Brain pericyte (primary cell): ENCODE measurements around the gene FAF1.
"Not testable (repeated sequence)": the region's sequence is repeated elsewhere in the genome, so short reads cannot be mapped to it uniquely, and the experiment has no call there.

Experiments used
- DNase-seq: peaks from one replicate; pipeline ENCODE4 v3.0.0-alpha.2; 2012; ENCODE audit warnings: low read depth, low spot score

The FAF1 gene

DNA sequence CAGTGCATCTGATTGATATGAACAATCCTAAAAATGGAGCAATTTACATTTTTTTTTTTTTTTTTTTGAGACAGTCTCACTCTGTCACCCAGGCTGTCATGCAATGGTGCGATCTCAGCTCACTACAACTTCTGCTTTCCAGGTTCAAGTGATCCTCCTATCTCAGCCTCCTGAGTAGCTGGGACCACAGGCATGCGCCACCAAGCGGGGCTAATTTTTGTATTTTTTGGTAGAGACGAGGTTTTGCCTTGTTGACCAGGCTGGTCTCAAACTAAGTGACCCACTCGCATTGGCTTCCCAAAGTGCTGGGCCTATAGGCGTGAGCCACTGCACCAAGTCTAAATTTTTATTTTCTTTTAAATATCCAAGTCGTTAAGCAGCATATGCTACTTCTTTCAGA, 109.0 kb downstream of the FAF1 start:
- DNase-seq: no peak

DNA sequence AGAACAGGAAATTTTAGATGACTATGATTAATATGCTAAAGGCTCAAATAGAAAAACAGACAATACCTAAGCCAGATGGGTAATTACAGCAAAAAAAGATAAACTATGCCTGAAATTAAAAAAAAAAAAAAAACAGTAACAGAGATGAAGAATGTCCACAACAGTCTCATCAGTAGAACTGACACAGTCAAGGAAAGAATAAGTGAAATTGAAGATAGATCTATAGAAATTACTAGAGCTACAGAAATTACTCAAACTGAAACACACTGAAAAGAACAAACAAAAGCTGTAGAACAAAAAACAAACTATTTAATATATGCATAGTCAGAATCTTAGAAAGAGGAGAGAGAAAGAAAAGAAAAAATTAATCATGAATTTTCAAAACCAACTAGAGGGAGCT, 112.8 kb downstream of the FAF1 start:
- no peak for DNase-seq

DNA sequence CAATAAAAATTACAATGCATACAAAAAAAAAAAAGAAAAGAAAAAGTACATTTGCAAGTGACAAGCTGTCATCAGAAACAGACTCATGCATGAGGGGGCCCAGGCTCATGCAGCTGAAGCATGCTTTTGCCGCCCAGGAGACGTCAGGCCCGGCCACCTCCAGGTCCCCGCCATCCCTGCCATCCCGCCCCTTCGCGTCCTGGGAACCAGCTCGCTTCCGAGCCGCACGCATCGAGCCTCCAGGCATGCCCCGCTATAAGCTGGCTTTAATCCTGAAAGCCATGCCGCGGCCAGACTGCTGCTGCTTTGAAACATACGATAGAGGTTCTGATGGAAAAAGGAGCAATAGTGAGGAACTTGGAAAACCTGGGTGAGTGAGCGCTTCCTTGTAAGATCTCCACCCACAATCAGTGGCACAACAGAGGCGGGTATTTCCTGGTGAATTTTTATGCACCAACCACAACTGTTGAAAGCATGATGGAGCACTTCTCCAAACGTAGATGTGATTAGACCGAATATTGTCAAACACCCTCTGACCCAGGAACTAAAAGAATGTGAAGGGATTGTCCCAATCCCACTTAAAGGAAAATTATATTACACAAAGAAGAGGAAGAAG, 113.7 kb downstream of the FAF1 start:
- DNase-seq: no peak

DNA sequence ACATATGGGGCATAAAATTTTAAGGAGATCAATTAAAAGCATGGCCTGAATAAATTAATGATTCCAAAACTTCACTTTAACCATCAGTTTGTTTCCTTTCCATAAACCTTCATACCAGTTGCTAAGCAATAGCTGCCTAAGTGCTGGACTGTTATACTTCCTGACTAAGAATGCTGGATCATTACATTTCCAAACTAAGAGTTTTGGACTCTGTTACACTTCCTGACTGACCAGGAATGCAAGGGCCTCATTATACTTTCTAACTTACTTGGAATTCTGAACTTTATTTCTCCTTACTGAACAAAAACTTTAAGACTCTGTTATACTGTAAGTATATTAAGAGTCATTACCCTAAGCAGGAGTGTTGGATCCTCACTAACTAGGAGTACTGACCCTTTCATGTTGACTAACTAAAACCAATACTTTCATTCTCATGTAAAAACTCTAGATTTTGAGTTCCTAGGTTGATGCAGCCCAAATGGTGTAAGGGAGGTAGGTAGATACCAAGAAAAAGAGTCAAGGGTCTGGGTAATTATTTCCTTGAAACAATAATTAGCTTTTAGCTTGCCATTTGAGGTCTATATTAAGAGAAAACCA, 118.2 kb downstream of the FAF1 start:
- no peak for DNase-seq

DNA sequence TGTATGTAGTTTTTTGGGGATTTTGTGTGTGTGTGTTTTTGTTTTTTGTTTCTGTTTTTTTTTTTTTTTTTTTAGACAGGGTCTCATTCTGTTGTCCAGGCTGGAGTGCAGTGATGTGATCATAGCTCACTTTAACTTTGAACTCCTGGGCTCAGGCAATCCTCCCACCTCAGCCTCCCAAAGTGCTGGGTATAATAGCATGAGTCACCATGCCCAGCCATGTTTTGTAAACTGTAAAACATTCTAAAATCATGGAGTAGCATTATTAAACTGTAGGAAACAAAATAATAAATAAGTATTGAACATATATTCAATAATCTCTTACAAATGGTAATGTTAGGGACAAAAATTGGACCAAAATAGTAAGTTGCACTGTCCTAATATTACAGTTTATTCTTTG, 124.0 kb downstream of the FAF1 start:
- no peak for DNase-seq

DNA sequence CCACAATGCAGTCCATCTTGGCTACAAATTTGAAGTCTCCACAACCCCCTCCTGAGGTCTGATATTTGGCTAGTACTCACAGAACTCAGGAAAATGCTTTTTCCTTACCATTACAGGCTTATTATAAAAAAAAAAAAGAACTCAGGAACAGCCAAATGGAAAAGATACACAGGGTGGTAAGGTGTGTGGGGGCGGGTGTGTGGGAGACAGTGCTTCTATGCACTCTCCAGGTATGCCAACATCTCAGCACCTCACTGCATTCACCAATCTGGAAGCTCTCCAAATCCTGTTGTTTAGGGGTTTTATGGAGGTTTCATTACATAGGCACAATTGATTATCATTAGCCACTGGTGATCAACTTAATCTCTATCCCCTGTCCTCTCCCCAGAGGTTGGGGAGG, 126.9 kb downstream of the FAF1 start:
- no peak for DNase-seq

DNA sequence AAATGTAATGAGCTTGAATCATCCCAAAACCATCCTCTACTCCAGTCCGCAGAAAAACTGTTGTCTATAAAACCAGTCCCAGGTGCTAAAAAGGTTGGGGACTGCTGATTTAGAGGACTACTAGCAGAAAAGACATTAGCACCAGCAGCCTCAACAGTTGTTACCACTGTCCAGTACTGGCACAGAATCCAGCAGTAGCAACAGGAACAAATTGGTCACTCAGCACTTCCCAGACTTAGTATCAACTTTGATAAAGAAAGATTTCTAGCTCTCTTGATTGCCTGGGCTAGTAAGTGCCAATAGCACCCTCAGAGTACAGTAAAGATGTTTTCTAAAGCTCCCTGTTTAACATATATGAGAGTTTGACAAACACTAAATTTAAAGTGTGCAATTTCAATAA, 127.9 kb downstream of the FAF1 start:
- DNase-seq: no peak

DNA sequence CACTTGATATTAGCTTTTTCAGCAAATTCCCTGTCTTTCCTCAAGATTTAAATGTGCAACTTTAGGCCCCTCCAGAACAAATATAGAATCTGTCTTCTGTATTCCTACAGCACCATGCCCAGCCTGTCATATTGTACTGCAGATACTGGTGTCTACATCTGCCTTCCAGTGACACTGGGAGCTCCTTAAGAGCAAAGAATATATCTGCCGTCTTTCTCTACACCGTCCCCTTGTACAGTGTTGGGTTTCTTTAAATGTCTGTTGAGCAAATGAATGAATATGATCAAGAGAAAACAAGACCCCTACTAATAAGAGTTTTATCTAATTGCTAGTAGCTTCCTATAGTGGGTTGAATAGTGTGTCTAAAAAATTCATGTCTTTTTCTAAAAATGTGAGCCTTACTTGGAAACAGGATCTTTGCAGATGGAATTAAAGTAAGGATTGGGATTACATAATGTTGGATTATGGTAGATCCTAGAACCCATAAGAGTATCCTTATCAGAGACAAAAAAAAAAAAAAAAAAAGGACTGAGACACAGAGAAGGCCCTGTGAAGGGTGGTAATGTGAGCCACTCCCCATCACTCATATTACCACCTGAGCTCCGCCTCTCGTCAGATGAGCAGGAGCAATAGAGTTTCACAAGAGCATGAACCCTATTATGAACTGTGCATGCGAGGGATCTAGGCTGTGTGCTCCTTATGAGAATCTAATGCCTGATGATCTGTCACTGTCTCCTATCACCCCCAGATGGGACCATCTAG, 128.6 kb downstream of the FAF1 start:
- DNase-seq: no peak

DNA sequence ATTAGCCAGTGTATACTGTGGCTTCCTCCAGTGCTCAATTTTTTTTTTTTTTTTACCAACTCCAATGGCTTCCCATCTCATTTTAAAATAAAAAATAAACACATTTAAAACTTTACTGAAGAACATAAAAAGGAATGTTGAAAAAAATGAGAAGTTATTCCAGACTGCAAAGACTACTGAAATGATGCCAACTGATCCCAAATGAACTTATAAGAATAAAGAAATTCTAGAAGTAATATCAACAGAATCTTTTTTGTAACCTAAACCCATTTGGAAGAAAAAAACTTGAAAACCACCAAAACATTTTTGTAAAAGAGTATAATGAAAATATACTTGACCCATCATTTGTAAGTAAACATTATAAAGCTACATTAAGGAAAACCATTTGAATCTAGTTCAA, 129.4 kb downstream of the FAF1 start:
- DNase-seq: no peak

DNA sequence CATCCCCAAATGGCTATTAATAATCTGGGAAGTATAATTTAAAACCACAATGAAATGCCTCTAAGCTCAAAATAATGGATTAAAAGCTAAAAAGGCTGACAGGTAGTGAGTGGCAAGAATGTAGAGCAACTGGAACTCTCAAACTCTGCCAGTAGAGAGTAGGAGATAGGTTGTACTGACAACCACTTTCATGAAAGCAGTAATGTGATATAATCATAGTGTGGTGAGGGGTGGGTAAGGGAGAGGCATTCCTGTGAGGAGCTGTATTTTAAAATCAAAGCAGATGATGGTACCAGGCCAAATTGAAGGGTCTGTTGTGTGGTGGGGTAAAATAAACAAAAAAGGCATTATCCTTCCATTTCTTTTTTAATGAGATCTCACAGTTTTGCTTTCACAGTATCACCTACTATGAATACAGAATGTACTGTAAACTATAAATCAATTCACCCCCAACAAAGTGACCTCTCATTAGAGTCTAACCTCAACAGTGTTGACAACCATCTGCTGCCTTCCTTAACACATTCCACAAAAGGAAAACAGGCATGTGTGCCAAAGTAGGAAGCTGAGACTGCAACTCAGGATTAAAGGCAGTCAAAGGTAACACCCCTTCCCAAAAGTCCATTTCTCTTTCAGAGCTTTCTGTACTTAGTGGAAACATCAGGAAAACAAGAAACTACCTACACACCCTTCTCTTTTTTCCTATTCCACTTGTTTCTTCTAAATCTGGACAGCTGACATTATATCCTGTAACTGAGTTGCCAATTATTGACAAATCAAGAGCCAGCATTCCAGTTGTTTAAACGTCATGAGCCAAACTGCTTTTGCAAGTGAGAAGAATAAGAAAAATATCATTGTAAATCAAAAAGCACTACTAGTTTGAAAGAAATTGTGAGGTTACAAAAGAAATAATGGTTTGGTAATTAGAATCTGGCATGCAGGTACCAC, 130.8 kb downstream of the FAF1 start:
- no peak for DNase-seq

DNA sequence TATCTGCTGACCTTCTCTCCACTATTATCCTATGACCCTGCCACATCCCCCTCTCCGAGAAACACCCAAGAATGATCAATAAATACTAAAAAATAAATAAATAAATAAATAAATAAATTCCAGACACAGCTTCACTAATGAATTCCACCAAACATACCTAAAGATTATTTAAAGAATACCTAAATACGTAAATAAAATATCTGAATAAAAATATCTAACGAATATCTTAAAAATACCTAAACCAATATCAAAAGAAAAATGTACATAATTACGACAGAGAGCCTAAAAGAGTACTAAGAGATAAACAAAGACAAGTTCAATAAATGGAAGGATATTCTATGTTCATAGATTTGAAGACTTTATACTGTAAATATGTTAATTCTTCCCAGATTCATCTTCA, 132.5 kb downstream of the FAF1 start:
- no peak for DNase-seq

DNA sequence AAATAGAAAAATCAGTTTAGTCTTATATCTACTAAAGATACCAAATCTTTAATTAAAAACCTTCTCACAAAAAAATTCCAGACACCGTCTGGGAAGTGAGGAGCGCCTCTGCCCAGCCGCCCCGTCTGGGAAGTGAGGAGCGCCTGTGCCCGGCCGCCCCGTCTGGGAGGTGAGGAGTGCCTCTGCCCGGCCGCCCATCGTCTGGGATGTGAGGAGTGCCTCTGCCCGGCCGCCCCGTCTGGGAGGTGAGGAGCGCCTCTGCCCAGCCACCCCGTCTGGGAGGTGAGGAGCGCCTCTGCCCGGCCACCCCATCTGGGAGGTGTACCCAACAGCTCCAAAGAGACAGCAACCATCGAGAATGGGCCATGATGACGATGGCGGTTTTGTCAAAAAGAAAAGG, 133.3 kb downstream of the FAF1 start:
- not testable (repeated sequence) for DNase-seq

DNA sequence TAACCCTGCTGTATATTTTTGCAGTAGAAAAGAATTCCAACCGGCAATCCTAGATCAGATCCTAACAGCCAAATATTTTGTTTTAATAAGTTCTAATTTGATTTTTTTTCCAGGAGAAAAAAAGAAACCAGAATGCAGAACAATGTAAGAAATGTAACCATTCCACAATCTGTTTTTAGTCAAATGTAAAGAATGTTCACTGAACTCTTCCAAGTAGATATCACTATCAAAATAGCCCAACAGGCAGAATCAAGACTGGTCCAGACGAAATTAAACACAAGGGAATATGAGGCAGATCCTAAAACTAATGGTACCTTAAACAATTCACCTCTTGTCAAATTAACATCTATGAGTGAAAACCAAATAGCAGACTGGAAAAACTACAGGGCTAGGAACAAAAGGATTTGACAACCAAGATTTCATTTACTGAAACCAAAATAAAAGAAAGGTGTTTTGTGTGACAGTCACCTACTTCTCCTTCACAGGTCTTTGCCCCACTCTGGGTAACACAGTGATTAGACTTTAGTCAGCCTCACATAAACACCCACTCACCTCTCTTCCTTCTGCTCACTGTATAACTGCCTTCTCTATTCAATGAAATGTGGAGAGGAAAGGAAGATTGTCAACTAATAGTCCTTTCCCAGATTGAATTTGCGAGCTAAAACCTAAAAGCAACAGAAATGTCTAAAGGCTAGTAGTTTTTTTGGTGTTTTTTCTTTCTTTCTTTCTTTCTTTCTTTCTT, 137.9 kb downstream of the FAF1 start:
- DNase-seq: no peak

DNA sequence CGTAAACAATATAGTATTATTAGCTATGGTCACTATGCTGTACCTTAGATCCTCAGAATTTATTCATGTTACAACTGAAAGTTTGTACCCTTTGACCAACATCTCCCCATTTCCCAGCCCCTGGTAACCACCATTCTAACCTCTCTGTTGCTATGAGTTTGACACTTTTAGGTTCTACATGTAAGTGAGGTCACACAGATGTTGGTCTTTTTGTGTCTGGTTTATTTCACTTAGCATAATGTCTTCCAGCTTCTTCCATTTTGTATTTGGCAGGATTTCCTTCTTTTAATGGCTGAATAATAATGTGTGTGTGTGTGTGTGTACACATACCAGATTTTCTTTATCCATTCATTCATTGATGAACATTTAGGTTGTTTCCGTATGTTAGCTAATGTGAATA, 139.5 kb downstream of the FAF1 start:
- DNase-seq: no peak

DNA sequence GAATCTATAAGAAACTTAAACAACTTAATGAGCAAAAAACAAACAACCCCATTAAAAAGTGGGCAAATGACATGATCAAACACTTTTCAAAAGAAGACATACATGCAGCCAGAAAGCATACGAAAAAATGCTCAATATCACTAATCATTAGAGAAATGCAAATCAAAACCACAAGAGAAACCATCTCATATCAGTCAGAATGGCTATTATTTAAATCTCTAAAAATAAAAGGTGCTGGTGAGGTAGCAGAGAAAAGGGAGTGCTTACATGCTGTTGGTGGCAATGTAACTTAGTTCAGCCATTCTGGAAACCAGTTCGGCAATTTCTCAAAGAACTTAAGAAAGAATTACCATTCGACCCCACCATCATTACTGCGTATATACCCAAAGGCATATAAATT, 147.7 kb downstream of the FAF1 start:
- DNase-seq: no peak

DNA sequence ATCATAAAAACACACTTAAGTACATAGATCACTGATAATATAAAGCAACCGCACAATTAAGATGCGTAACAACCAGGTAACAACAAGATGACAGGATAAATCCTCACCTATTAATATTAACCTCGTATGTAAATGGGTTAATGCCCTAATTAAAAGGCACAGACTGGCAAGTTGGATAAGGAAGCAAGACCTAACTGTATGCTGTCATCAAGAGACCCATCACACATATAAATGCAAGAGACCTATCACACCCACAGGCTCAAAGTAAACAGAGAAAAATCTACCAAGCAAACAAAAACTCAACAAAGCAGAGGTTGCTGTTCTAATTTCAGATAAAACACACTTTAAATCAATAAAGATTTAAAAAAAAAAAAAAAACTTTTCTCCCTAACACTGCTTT, 151.8 kb downstream of the FAF1 start:
- no peak for DNase-seq

DNA sequence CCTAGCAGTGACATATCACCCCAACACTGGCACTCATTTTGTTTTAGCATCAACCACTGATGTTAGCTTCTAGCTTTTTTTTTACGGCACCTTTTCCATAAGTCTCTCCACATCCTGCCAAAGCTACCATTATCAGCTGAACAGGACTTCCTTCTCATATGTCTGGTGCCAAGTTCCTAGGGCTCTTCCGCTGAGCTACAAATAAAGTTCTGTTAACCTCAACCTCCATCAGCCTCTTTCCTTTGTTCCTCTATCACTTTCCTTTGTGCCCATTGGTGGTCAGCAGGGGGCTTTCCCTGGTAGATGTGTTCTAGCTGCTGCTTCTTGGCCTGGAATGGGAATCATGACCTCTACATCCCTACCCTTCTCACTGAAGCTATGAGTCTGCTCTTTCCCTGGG, 163.8 kb downstream of the FAF1 start:
- no peak for DNase-seq

DNA sequence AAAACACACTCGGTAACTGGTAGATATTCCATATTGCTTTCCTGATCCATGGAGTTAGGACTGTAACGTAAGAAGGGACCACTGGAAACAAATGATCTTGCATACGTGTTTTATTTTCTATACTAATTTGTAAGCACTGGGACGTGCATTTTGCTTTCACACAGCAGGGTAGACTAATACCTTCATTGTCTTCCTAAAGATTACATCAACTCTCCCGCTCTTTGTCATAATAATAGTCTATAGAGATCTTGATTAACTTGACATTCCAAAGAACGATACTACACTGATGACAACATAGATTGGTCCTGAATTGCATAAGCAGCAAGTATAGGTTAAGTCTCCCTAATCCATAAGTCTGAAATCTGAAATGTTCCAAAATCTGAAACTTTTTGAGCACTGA, 166.5 kb downstream of the FAF1 start:
- DNase-seq: no peak

DNA sequence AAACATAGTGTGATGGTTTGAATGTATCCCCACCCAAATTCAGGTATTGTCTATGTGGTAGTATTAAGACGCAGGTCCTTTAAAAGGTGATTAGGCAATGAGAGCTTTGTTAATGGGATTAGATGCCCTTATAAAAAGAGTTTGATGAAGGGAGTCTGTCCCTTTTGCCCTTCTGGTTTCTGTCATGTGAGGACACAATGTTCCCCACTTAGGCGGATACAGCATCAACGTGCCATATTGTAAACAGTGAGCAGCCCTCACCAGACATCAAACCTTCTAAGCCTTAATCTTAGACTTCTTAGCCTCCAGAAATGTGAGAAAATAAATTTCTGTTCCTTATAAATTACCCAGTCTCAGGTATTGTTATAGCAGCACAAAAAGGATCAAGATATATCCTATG, 172.8 kb downstream of the FAF1 start:
- no peak for DNase-seq

DNA sequence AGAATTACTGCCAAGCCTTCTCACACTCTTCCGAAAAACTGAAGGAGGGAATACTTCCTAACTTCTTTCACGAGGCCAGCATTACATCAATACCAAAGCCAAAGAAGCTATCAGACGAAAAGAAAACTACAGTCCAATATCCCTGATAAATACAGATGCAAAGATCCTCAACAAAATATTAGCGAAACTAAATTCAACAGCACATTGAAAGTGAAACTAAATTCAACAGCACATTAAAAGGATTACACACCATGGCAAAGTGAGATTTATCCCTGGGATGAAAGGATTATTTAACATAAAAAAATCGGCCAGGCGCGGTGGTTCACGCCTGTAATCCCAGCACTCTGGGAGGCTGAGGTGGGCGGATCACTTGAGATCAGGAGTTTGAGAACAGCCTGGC, 176.8 kb downstream of the FAF1 start:
- DNase-seq: no peak

DNA sequence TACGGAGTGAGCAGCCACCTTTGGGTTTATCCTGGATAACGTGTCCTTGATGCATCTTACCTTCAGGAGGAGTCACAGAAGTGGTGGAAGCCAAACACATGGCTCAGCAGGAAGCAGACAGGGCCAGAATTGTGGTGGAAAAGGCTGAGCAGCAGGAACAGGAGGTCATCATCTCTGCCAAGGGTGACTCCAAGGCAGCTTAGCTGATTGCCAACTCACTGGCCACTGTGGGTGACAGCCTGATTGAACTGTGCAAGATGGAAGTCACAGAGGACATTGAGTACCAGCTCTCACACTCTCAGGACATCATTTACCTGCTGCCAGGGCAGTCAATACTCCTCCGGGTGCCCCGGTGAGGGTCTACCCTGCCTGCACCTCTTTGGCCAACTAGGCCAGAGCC, 179.3 kb downstream of the FAF1 start:
- no peak for DNase-seq

DNA sequence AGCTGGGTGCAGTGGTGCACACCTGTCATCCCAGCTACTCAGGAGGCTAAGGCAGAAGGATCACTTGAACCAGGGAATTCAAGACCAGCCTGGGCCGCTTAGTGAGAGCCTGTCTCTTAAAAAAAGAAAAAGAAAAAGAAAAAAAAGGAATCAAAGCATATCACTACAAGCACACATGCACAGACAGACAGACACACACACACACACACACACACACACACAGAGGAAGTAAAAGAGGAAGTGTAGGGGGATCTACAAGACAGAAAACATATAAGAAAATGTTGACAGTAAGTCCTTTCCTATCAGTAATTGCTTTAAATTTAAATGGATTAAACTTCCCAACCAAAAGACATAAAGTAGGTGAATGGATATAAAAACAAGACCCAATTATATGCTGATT, 180.3 kb downstream of the FAF1 start:
- DNase-seq: no peak
